Measurements from ENCODE around the gene MYRIP.

DNA sequence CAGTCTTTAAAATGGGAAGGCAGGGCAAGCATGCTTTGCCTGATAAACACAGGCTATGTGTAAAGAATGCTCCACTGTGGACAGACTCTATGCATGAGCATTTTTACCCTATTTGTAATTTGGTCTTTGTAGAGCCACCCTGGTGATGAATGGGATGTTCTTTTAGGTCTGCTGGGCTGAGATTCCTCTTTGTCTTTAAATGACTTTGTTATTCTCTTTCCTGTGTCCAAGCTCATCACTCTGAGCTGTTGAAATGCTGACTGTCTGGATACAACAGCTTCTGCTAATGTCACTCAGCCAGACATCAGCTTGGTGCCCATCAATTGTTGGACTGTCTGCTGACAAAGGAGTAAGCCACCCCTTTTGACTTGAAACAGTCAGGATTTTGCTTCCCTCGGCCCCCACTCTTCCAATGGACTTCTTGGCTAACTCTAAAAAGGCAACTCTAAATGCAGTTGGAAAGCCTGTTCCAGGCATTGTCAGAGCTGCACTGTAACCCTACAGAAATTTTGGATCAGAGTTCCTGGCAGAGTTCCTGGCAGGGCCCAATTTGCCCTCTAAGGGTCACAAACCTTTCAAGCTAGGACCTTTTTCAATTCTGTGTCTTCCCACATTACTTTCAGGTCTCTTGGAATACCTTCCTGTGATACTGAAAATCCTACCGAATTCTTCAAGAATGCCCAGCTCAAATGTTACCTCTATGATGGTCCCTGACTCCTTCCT is 459.6 kb downstream of the MYRIP start:
- TF ChIP-seq REST (IDR thresholded peaks at IDR 0.05; ENCODE audit: unreplicated experiment) (no peak), POLR2AphosphoS5 (IDR thresholded peaks at IDR 0.05; ENCODE audit: low read depth) (no peak), NANOG (IDR thresholded peaks at IDR 0.05; ENCODE audit: borderline replicate concordance) (no peak)
- TF ChIP-seq, protein P1, sequence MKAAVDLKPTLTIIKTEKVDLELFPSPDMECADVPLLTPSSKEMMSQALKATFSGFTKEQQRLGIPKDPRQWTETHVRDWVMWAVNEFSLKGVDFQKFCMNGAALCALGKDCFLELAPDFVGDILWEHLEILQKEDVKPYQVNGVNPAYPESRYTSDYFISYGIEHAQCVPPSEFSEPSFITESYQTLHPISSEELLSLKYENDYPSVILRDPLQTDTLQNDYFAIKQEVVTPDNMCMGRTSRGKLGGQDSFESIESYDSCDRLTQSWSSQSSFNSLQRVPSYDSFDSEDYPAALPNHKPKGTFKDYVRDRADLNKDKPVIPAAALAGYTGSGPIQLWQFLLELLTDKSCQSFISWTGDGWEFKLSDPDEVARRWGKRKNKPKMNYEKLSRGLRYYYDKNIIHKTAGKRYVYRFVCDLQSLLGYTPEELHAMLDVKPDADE (IDR thresholded peaks at IDR 0.05) = no peak
- TF ChIP-seq, protein P2, sequence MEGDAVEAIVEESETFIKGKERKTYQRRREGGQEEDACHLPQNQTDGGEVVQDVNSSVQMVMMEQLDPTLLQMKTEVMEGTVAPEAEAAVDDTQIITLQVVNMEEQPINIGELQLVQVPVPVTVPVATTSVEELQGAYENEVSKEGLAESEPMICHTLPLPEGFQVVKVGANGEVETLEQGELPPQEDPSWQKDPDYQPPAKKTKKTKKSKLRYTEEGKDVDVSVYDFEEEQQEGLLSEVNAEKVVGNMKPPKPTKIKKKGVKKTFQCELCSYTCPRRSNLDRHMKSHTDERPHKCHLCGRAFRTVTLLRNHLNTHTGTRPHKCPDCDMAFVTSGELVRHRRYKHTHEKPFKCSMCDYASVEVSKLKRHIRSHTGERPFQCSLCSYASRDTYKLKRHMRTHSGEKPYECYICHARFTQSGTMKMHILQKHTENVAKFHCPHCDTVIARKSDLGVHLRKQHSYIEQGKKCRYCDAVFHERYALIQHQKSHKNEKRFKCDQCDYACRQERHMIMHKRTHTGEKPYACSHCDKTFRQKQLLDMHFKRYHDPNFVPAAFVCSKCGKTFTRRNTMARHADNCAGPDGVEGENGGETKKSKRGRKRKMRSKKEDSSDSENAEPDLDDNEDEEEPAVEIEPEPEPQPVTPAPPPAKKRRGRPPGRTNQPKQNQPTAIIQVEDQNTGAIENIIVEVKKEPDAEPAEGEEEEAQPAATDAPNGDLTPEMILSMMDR (conservative IDR thresholded peaks at IDR 0.05; ENCODE audit: low read depth in 2 of 2) = no peak
